NCI-H82 (cell line): Measurements from ENCODE around the gene ASCC3.
"Not testable (repeated sequence)": the region's sequence is repeated elsewhere in the genome, so short reads cannot be mapped to it uniquely, and the experiment has no call there.

Experiments
- DNase-seq: peaks from one replicate; lab custom pipeline; 2025; lab: John Stamatoyannopoulos, UW

The ASCC3 gene

GRCh38 chr6:100881707-100882040, 545 bp upstream of the ASCC3 start:
- DNase-seq, result peak; percentile 35

- DNase-seq, result peak; percentile 37
These were observed 828 bp downstream of the ASCC3 start for GRCh38 chr6:100880149-100880852.

GRCh38 chr6:100879317-100879716, 1.8 kb downstream of the ASCC3 start:
- no peak for DNase-seq

GRCh38 chr6:100877851-100878250, 3.3 kb downstream of the ASCC3 start:
- DNase-seq, result no peak

GRCh38 chr6:100876251-100876650, 4.9 kb downstream of the ASCC3 start:
- no peak for DNase-seq

- no peak for DNase-seq
These were observed 15.6 kb downstream of the ASCC3 start for GRCh38 chr6:100865525-100865924.

GRCh38 chr6:100862063-100862462, 19.1 kb downstream of the ASCC3 start:
- DNase-seq, result no peak

- DNase-seq, result no peak
These were observed 25.0 kb downstream of the ASCC3 start for GRCh38 chr6:100856146-100856545.

- DNase-seq, result no peak
These were observed 29.3 kb downstream of the ASCC3 start for GRCh38 chr6:100851819-100852218.

- no peak for DNase-seq
These were observed 31.0 kb downstream of the ASCC3 start for GRCh38 chr6:100850174-100850573.

GRCh38 chr6:100846276-100846675, 34.9 kb downstream of the ASCC3 start:
- DNase-seq, result no peak

- no peak for DNase-seq
These were observed 35.5 kb downstream of the ASCC3 start for GRCh38 chr6:100845676-100846075.

GRCh38 chr6:100839419-100839818, 41.7 kb downstream of the ASCC3 start:
- no peak for DNase-seq

- no peak for DNase-seq
These were observed 43.1 kb downstream of the ASCC3 start for GRCh38 chr6:100838011-100838410.

- no peak for DNase-seq
These were observed 47.1 kb downstream of the ASCC3 start for GRCh38 chr6:100833972-100834574.

GRCh38 chr6:100829077-100829595, 52.0 kb downstream of the ASCC3 start:
- DNase-seq, result not testable (repeated sequence)

- DNase-seq, result no peak
These were observed 58.1 kb downstream of the ASCC3 start for GRCh38 chr6:100823041-100823440.

GRCh38 chr6:100818066-100818465, 63.1 kb downstream of the ASCC3 start:
- no peak for DNase-seq

- no peak for DNase-seq
These were observed 71.1 kb downstream of the ASCC3 start for GRCh38 chr6:100810015-100810414.

- DNase-seq, result no peak
These were observed 71.8 kb downstream of the ASCC3 start for GRCh38 chr6:100809346-100809745.

- DNase-seq, result no peak
These were observed 72.4 kb downstream of the ASCC3 start for GRCh38 chr6:100808638-100809275.

GRCh38 chr6:100806296-100806695, 74.8 kb downstream of the ASCC3 start:
- no peak for DNase-seq
